ENCODE data around the gene SBSN.

The SBSN gene

GRCh38 chr19:35531291-35531690, 3.2 kb upstream of the SBSN start:
- DNase-seq: no peak

- no peak for DNase-seq
Measured at GRCh38 chr19:35529241-35530218, 1.4 kb upstream of the SBSN start.

GRCh38 chr19:35525873-35526272, 2.2 kb downstream of the SBSN start:
- DNase-seq: no peak

GRCh38 chr19:35524181-35524837, 3.8 kb downstream of the SBSN start:
- no peak for DNase-seq

- no peak for DNase-seq
Measured at GRCh38 chr19:35522745-35523327, 5.3 kb downstream of the SBSN start.

- no peak for DNase-seq
Measured at GRCh38 chr19:35521124-35521743, 6.9 kb downstream of the SBSN start.

GRCh38 chr19:35519291-35519690, 8.8 kb downstream of the SBSN start:
- no peak for DNase-seq

GRCh38 chr19:35518313-35518712, 9.8 kb downstream of the SBSN start:
- peak; percentile 25 for DNase-seq

- DNase-seq: no peak
Measured at GRCh38 chr19:35517342-35517741, 10.8 kb downstream of the SBSN start.

- no peak for DNase-seq
Measured at GRCh38 chr19:35516310-35516709, 11.8 kb downstream of the SBSN start.

- DNase-seq: no peak
Measured at GRCh38 chr19:35514282-35514809, 13.8 kb downstream of the SBSN start.

- peak; percentile 15 for DNase-seq
Measured at GRCh38 chr19:35513628-35514281, 14.4 kb downstream of the SBSN start, which contains the start of gene DMKN. DMKN (minus strand) TSS chr19:35513649; CDS start chr19:35513475, 174 bp downstream.

GRCh38 chr19:35512831-35513627, 15.1 kb downstream of the SBSN start:
- DNase-seq: no peak

GRCh38 chr19:35511337-35511736, 16.8 kb downstream of the SBSN start:
- no peak for DNase-seq

- no peak for DNase-seq
Measured at GRCh38 chr19:35510626-35510964, 17.5 kb downstream of the SBSN start.

GRCh38 chr19:35509861-35510625, 18.1 kb downstream of the SBSN start:
- DNase-seq: peak; percentile 61

GRCh38 chr19:35509018-35509652, 19.0 kb downstream of the SBSN start:
- peak; percentile 54 for DNase-seq

- no peak for DNase-seq
Measured at GRCh38 chr19:35508129-35508528, 20.0 kb downstream of the SBSN start.

GRCh38 chr19:35507561-35507960, 20.6 kb downstream of the SBSN start:
- DNase-seq: no peak

GRCh38 chr19:35506011-35506410, 22.1 kb downstream of the SBSN start:
- no peak for DNase-seq
